ENCODE data around the gene IER5L.

The IER5L gene

DNA sequence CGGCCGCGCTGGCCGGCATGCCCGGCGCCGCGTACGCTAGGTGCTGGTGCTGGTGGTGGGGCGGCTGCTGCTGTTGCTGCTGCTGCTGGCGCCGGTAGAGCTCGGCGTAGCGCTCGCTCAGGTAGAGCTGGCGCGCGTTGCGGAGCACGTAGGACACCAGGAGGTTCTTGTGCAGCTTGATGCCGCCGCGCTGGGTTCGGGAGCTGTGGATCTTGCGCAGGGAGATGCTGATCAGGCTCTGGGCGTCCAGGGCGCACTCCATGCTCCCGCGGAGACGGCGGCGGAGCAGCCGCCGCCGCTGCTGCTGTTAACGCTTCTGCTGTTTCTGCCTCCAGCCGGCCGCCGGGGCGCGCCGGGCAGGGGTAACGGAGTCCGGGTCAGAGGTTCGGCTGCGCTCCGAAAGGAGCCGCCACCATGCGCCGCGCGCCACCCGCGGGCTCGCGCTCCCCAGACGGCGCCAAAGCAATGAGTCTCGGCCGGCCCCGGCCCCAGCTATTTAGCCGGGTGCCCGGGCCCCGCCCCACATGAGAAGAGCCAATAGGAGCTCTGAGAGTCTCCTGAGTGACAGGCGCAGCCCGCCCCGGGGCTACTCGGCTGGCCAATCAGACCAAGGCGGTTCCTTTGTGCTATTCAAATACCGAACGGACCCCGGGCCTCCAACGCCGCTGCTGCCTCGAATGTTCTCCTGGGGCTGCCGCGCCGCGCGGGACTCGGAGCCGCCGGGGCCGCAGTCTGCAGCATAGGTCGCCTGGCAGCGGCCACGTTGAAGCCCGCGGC is at the start of gene IER5L:
Gene IER5L (minus strand): TSS at position 471 of the 777 bp plus-strand sequence. CDS start 209 bp downstream, at position 262.
- DNase-seq = peak; percentile 95

DNA sequence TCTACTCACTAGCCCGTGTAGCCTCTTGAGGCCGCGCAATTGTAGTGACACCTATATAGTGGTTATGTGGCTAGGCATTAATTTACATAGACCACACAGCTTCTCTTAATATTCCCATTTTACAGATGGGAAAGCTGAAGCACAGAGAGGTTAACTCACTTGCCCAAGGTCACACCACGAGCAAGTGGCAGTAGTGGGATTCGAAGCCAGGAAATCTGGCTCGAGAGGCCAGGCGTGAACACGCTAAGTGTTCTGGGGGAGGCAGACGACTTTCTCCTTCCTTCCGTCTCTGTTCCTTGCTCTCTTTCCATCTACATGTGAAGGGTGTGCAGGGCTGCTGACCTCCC is 49.8 kb upstream of the IER5L start:
- DNase-seq = no peak

DNA sequence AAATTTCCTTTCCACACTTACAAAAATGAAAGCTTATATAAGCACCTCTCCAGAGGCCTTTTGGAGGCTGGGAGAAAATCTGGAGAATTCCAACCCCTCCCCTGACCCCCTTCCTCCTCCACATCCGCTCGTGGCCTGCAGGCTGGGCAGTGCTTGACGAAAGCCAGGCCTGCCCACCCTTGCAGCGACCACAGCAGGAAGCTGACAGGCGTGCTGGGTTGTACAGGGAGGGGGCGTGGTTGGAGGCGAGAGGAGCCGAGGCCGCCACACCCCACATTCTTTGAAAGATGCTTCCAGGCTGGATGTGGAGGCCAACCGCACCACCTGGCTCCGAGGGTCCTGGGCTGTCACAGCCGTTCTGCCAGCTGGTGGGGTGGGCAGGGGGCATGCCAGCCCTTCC is 47.8 kb upstream of the IER5L start:
- no peak for DNase-seq

DNA sequence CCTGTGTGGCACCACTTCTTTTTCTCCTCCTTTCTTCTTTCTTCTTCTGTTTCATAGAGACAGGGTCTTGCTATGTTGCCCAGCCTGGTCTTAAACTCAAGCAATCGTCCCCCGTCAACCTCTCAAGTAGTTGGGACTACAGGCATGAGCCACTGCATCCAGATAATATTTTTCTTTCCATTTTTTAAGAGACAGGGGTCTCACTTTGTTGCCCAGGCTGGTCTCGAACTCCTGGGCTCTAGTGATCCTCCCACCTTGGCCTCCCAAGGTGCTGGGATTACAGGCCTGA is 47.4 kb upstream of the IER5L start:
- no peak for DNase-seq

DNA sequence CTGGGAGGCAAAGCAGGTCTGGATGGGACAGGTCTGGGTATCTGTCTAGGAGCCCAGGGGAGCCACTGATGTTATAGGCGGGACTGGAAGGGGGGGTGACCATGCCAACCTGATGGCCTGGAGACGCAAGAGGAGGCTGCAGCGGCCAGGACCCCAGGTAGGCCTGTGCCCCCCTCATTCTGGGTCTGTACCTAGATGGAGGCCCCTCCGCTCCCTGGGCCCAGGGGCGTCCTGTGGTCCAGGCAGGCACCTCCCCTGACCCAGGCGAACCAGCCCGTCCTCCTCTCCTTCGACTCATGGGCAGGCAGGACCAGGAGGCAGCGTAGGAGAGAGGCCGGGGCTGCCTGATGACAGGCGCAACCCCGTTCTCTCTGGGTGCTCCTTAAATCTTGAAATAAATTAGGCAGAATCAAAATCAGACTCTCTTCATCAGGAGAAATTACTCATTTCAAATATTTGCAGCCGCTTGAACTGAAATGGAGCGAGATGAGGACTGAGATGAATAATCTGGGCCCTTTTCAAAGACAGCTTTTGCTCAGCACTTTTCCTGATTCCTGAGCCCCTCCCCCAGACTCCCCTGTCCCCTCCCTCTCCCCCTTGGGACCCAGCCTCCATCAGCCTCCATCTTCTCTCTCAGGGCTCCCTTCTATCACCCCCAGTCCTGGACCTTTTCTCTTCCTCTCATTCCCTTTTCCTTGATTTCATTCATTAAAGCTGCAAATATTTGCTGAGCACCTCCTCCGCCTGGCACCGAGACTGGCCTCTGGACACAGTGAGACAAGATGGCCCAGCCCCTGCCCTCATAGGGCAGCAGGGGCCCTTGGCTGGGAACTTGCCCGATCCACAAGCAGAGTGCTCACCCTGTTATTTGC is 46.8 kb upstream of the IER5L start:
- DNase-seq = no peak

DNA sequence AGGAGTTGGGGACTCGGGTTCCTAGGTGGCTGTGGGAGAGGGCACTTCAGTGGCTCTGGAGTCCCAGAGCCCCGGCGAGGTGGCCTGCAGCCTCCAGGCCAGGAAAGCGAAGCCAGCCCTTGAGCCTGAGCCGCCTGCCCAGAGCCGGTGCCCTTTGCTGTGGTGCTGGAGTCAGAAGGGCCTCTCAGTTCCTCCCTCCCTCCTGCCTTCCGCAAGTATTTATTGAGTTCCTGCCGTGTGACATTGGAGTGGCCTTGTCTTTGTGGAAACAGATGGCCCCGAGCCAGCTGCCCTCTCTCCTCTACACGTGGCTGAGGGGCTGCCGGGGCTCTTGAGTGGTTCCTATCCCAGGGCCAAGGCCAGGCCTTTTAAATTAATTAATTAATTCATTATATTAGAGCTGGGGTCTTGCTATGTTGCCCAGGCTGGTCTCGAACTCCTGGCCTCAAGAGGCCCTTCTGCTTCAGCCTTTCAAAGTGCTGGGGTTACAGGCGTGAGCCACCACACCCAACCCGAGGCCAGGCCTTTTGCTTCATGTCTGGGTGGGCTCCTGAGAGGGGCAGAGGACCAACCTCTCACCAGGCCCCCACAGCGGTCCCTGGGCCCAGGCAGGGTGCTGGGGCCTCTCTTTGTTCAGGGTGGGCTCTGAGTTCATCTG is 45.6 kb upstream of the IER5L start:
- peak; percentile 23 for DNase-seq

DNA sequence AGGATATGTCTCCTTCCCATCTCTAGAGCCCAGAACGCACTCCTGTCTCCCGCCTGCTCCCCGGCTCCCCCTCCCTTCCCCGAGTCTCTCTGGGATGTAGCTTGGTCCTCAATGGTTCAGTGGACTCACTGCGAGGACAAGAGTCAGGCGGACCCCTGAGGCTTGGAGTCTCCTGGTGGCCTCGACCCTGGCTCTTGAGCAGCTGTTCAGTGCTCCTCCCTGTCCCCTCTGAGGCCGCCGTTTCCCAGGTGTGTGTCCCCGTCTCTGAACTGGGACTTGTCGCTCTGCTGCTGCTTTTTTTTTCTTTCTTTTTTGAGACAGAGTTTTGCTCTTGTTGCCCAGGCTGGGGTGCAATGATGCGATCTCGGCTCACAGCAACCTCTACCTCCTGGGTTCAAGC is 44.8 kb upstream of the IER5L start:
- no peak for DNase-seq

DNA sequence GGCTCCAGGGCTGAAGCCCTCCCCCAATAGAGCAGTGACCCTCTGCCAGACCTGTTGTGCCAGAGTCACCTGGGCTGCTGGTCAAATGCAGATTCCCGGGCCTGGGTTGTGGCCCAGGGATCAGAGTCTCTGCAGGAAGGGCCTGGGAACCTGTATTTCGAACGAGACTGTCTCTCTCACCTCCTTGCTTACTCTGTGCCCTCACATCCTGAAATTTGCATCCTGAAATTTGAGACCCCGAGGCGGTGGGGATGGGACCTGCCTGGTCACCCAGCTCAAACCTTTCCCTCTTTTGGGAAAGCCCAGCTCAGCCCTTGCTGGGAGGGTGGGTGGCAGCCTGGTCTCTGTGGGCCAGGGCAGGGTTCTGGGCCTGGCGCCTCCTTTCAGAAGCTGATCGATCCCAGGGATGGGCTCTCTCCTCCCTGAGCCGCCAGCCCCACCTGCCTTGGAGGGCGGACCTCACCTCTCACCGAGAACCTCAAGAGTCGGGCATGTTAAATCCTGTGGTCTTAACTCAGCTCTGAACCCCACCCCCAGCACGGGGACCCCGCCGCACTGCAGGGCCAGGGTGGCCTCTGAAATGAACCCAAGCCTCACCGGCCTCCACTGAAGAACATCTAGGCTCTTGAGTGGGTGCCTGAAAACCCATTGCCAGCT is 44.0 kb upstream of the IER5L start:
- DNase-seq = no peak

DNA sequence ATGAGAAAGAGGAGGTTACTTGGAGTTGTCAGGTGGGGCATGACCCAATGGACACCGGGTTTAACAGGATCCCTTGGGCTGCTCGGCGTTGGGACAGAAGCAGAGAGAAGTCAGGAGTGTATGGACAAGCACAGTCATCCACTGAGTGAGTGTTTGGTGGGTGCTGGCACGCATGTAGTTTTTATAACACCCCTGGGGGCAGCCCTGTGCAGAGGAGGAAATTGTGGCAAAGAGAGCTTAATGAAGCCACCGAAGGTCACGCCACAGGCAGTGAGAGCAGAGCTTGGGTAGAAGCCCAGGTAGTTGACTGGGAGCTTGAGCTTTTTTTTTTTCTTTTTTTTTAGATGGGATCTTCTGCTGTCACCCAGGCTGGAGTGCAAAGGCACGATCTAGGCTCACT is 43.2 kb upstream of the IER5L start:
- no peak for DNase-seq

DNA sequence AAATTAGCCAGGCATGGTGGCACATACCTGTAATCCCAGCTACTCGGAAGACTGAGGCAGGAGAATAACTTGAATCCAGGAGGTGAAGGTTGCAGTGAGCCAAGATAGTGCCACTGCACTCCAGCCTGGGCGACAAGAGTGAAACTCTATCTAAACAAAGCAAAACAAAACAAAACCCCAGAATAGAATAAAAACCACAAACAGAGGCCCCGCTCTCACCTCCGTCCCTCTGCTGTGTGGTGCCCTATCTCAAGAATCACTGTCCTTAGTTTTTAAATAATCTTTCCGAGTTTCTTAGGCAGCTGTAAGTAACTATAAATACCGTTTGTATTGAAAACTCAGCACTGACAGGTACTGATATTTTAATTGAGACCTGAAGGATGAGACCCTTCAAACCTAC is 42.7 kb upstream of the IER5L start:
- DNase-seq = no peak

DNA sequence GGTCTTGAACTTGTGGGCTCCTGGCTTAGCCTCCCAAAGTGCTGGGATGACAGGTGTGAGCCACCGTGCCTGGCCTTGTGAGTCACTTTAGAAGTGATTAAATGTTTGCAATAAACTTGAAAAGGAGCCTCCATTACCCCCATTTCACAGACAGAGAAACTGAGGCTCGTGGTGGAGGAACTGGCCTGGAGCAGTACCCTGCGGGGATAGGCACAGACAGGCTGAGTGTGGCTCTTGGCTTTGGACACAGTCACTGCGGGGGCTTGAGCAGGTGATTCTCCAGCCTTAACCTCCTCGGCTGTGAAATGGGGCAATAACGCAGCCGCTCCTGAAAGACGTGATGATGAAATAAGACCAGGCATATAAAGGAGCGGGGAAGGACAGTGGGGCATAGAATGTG is 40.9 kb upstream of the IER5L start:
- DNase-seq = no peak

DNA sequence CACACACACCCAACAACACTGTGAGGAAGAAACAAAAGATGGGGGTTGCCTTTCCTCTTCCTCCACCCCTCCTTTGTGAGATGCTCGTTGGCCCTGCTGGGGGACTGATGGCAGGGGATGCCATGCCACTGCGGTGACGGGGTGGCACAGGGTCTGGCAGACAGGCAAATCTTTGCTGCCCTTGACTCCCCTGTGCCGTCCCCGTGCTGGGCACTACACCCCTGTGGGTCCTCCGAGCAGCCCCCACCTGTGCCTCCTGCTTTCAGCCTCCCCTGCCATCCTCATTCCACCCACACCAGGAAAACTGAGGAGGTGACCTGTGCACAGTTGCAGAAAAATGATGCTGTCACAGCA is 40.2 kb upstream of the IER5L start:
- DNase-seq = no peak

DNA sequence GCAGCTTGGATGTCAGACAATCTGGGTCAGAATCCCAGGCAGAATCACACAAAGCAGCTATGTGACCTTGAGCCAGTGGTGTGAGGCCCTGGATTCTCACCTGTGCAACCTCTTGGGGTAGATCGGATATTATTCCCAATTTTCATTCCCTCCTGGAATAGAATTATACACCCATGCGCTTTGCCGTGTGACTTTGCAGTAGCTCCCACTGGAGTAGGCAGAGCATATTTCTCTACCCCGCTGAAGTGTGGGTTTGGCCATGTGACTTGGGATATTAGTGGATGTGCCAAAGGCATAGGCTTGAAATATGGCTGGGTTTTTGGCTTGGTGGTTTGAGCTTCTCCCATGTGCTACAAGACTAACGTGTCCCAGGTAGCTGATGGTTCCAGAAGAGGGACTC is 35.5 kb upstream of the IER5L start:
- DNase-seq = no peak

DNA sequence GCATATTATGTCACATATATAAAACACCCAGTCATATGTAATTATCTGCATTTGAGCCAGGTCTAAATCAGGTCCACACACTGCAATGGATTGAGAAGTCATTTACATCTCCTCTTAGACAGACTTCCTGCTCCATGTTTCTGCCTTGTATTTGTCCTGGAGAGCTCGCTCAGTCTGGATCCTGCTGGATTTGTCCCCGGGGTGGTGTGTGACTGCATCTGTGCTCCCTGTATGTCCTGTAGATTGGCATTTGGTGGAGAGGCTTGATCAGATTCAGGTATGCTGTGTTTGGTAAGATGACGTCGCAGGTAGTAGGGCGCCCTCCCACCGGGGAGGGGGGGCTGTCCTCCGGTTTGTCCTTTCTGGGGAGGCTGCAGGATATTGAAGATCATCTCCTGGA is 33.6 kb upstream of the IER5L start:
- DNase-seq = no peak

DNA sequence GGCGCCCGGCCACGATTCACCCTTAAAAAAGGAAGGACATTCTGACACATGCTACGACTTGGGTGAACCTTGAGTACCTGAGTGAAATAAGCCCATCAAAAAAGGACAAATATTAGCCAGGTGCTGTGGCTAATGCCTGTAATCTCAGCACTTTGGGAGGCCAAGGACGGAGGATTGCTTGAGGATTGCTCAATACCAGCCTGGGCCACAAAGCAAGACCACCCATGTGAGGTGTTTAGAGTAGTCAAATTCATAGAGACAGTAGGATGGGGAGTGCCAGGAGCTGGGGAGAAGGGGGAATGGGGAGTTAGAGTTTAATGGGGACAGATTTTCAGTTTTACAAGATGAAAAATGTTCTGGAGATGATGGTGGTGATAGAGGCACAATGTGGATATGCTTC is 32.1 kb upstream of the IER5L start:
- no peak for DNase-seq

DNA sequence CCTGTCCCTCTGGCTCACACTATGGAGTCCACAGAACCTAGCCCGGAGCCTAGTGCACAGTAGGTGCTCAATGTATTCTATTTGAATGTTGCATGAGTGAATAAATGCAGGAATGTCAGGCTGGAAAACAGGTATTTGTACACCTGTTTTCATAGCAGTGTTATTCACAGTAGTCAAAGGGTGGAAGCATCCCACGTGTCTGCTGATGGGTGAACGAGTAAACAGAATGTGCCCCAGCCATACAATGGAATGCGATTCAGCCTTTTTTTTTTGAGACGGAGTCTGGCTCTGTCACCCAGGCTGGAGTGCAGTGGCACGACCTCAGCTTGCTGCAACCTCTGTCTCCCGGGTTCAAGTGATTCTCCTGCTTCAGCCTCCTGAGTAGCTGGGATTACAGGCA is 31.5 kb upstream of the IER5L start:
- DNase-seq = no peak

DNA sequence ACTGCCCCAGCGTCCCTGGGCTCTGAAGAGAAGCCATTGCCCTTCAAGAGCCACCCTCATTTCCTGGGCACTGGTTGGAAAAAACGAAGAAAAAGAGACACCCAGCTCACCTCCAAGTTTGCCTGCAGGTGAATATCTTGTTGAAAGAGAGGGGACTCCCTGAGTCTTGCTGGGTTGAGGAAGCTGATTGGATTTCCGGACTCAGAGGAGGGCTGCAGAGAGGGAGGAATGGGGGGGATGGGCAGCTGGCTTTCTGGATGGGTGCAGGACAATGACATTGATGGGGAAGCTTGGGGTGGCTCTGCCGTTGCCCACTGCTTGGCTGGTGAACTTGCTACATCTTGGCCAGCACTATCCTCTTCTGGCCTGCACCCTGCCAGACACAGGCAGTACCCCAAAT is 31.0 kb upstream of the IER5L start:
- no peak for DNase-seq

DNA sequence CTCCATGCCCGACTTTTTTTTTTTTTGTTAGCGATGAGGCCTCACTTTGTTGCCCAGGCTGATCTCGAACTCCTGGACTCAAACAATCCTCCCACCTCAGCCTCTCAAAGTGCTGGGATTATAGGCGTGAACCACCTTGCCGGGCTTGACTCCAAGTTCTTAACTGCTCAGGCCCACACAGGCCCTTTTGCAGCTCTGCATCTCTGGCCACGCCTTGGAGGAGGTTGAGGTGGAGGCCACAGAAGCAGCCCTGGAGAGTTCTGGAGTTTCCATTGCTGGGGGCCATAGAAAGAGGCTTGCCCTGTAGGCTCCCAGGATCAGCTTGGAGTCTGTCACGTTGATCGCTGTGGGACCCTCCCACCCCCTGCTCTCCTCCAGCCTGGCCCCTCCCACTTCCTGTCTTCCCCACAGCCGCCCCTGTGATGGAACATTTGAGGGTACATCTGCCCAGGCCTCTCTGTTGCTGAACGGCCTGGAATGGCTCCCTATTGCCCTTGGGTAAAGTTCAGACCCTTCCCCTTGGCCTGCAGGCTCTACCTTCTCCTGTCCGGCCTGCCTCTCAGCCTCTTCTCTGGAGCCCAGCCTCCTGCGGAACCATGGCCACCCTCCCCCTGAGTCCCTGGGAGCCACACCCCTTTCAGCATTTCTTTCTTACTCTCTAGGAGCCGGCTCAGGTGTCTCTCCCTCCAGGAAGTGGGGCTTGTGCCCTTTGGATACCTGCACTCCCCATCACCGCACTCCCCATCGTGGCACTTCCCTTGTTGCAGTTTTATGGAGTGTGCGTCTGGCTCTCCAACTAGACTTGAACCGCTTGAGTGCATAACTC is 30.4 kb upstream of the IER5L start:
- DNase-seq = no peak

DNA sequence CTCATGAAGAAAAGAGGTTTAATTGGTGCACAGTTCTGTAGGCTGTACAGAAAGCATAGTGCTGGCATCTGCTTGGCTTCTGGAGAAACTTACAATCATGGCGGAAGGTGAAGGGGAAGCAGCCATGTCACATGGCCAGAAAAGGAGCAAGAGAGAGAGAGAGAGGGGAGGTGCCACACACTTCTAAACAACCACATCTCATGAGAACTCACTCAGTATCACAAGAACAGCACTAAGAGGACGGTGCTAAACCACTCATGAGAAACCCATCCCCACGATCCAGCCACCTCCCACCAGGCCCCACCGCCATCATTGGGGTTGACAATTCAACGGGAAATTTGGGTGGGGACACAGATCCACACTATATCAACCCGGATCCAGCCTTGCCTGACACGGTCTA is 28.8 kb upstream of the IER5L start:
- no peak for DNase-seq

DNA sequence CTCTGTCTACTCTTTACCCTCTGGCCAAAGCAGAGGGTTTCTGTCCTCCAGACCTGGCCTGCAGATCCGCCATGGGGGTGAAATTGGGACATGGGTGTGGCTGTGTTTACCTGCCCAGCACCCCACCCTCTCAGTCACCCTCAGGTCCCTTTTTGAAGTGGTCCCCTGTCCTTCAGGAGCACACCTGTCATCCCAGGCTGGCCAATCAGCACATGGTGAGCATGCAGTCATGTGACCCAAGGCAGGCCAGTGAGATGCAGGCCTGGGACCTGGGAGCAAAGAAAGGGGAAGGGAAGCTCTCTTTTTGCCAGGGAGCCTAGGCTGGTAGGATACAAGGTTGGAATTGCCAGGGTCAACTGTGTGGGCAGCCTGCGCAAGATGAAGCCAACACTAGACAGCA is 28.3 kb upstream of the IER5L start:
- no peak for DNase-seq

DNA sequence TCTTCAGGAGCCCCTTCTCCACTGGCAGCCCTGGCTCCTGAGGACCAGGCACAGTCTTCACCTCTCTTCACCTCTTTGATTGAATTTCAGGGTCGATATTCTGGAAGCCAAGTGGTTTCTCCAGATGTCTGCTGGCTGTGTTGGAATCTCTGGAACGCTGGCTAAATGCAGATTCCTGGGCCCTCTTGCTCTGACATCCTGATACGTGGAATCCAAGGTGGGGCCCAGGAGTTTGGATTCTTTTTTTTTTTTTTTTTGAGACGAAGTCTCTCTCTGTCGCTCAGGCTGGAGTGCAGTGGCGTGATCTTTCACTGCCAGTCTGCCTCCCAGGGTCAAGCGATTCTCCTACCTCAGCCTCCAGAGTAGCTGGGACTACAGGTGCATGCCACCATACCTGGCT is 26.8 kb upstream of the IER5L start:
- no peak for DNase-seq

DNA sequence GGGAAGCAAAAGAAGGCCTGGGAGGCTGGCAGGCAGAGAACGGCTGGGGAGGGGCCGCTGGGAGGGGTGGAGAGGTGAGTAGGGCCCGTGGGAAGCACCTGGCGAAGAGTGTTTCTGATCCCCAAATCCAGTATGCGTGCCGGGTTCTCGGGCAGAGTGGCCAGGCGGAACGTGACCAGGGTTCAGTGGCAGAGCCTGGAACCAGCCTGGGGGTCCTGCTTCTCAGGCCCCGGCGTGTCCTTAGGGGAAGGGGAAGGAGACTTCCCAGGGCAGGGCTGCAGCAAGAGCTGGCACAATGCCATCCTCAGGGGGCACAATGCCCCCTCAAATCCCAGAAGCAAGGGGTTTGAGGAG is 25.5 kb upstream of the IER5L start:
- no peak for DNase-seq
